HepG2 (cell line): Measurements from ENCODE around the gene CTDSP1. TPM values are rescaled to one million over a fixed set of nuclear protein-coding genes. Genes with fewer than 3 reads are reported as not detected.

Experiments
- GABPA ChIP-seq, 2 experiments: IDR thresholded peaks; 2 replicates each; pipeline ENCODE4 v1.6.1; 2011 to 2016; ENCODE audit warnings: low read depth in 2 of 2, low read length in 1 of 2, missing biosample characterization in 1 of 2, missing genetic modification characterization in 1 of 2
- KLF9 ChIP-seq: IDR thresholded peaks from 2 replicates; pipeline ENCODE4 v1.6.1; 2016; ENCODE audit warnings: low read depth
- MBNL3 ChIP-seq: fragments of 250-450 bp; sonication (Bioruptor Pico); conservative IDR thresholded peaks from 2 replicates; pipeline ENCODE4 v1.8.0; 2022; ENCODE audit warnings: mild to moderate bottlenecking, inconsistent platforms
- MED1 ChIP-seq: sonication (generic); formaldehyde crosslinking; IDR thresholded peaks from 2 replicates; pipeline ENCODE4 v1.4.0; 2020; ENCODE audit warnings: missing genetic modification reagents
- PAX8 ChIP-seq: sonication (generic); formaldehyde crosslinking; IDR thresholded peaks from 2 replicates; pipeline ENCODE4 v1.8.0; 2022; ENCODE audit warnings: mild to moderate bottlenecking, missing genetic modification reagents, borderline replicate concordance
- PAXIP1 ChIP-seq: sonication (generic); formaldehyde crosslinking; conservative IDR thresholded peaks from 2 replicates; pipeline ENCODE4 v1.4.0; 2020; ENCODE audit warnings: mild to moderate bottlenecking, missing genetic modification reagents, moderate library complexity
- SAFB2 ChIP-seq: sonication (generic); formaldehyde crosslinking; IDR thresholded peaks from 2 replicates; pipeline ENCODE4 v1.5.1; 2020; ENCODE audit warnings: missing genetic modification reagents, low read depth, mild to moderate bottlenecking, borderline replicate concordance
- STAT6 ChIP-seq: sonication (generic); formaldehyde crosslinking; IDR thresholded peaks from 2 replicates; pipeline ENCODE4 v1.4.0; 2020; ENCODE audit warnings: missing genetic modification reagents, mild to moderate bottlenecking, borderline replicate concordance
- TBL1XR1 ChIP-seq: fragments of 150-350 bp; IDR thresholded peaks from 2 replicates; pipeline ENCODE4 v1.6.1; 2014; ENCODE audit warnings: borderline replicate concordance, low read length; ENCODE audit not compliant: partially characterized antibody
- ZBTB10 ChIP-seq: sonication (generic); formaldehyde crosslinking; IDR thresholded peaks from 2 replicates; pipeline ENCODE4 v1.4.0; 2020; ENCODE audit warnings: missing genetic modification reagents, borderline replicate concordance
- ZFP41 ChIP-seq: sonication (generic); formaldehyde crosslinking; IDR thresholded peaks from 2 replicates; pipeline ENCODE4 v1.4.0; 2020; ENCODE audit warnings: mild to moderate bottlenecking, missing genetic modification reagents, borderline replicate concordance
- ZNF333 ChIP-seq: sonication (generic); formaldehyde crosslinking; IDR thresholded peaks from 2 replicates; pipeline ENCODE4 v1.4.0; 2020; ENCODE audit warnings: mild to moderate bottlenecking, missing genetic modification reagents, borderline replicate concordance
- ZNF343 ChIP-seq: sonication (generic); formaldehyde crosslinking; IDR thresholded peaks from 2 replicates; pipeline ENCODE4 v1.4.0; 2020; ENCODE audit warnings: mild to moderate bottlenecking, missing genetic modification reagents
- ZNF501 ChIP-seq: sonication (generic); formaldehyde crosslinking; IDR thresholded peaks from 2 replicates; pipeline ENCODE4 v1.5.1; 2020; ENCODE audit warnings: mild to moderate bottlenecking, moderate library complexity, missing genetic modification reagents
- ZNF563 ChIP-seq: sonication (generic); formaldehyde crosslinking; IDR thresholded peaks from 2 replicates; pipeline ENCODE4 v1.8.0; 2022; ENCODE audit warnings: mild to moderate bottlenecking, moderate library complexity, missing genetic modification reagents
- ZNF564 ChIP-seq: sonication (generic); formaldehyde crosslinking; IDR thresholded peaks from 2 replicates; pipeline ENCODE4 v1.8.1; 2023; ENCODE audit warnings: mild to moderate bottlenecking, missing genetic modification reagents
- ZNF782 ChIP-seq: sonication (generic); formaldehyde crosslinking; IDR thresholded peaks from 2 replicates; pipeline ENCODE4 v1.4.0; 2020; ENCODE audit warnings: missing genetic modification reagents, mild to moderate bottlenecking, borderline replicate concordance
- ZNF839 ChIP-seq: sonication (generic); formaldehyde crosslinking; IDR thresholded peaks from 2 replicates; pipeline ENCODE4 v1.4.0; 2020; ENCODE audit warnings: missing genetic modification reagents, mild to moderate bottlenecking, borderline replicate concordance
- ZSCAN30 ChIP-seq: sonication (generic); formaldehyde crosslinking; IDR thresholded peaks from 2 replicates; pipeline ENCODE4 v1.5.0; 2020; ENCODE audit warnings: mild to moderate bottlenecking, missing genetic modification reagents
- polyA plus RNA-seq, 8 experiments: library from polyadenylated mRNA; depleted of rRNA in 3 of 8; stranded (reverse) in 7 of 8; unstranded in 1 of 8; fragments of >200 nt; fragmentation: Illumina TruSeq in 4 of 8; extraction: Trizol in 4 of 8; gene quantifications; 2 replicates each; pipeline versions ENCODE4 v1.2.1 to v1.2.3, GENCODE V29; 2011 to 2016; ENCODE audit warnings: low read depth in 4 of 8, missing spikeins in 1 of 8, mixed read lengths in 1 of 8; ENCODE audit not compliant: insufficient read depth in 1 of 8
- total RNA-seq, 5 experiments: library from RNA; depleted of rRNA; stranded (reverse); fragments of >200 nt; fragmentation: Illumina TruSeq; extraction: Trizol; gene quantifications; 2 replicates each; pipeline ENCODE4 v1.2.3, GENCODE V29; 2016; ENCODE audit warnings: low read depth in 1 of 5

The CTDSP1 gene
- total and polyA plus RNA-seq, 2 of the 13 experiments (the other 11 are each of a cell fraction or from before 2014, with no cell fraction given): 91.0 to 268 TPM

DNA sequence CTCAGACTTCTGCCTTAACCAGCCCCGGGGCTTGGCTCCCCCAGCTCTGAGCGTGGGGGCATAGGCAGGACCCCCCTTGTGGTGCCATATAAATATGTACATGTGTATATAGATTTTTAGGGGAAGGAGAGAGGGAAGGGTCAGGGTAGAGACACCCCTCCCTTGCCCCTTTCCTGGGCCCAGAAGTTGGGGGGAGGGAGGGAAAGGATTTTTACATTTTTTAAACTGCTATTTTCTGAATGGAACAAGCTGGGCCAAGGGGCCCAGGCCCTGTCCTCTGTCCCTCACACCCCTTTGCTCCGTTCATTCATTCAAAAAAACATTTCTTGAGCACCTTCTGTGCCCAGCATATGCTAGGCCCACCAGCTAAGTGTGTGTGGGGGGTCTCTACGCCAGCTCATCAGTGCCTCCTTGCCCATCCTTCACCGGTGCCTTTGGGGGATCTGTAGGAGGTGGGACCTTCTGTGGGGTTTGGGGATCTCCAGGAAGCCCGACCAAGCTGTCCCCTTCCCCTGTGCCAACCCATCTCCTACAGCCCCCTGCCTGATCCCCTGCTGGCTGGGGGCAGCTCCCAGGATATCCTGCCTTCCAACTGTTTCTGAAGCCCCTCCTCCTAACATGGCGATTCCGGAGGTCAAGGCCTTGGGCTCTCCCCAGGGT lies 5.5 kb downstream of the CTDSP1 start (continued):
- TF ChIP-seq SAFB2 (no peak), ZNF839 (CRISPR knock-in tag) (0 out of 2 replicates have a peak, but pooled peaks have one; percentile 39), GABPA (IDR thresholded peaks at IDR 0.05; ENCODE audit: low read depth, low read length) (no peak), GABPA (CRISPR knock-in tag; IDR thresholded peaks at IDR 0.05; ENCODE audit: low read depth) (0 out of 2 replicates have a peak, but pooled peaks have one; percentile 35), ZBTB10 (CRISPR knock-in tag) (0 out of 2 replicates have a peak, but pooled peaks have one; percentile 94), PAXIP1 (CRISPR knock-in tag) (no peak; the same call in 1 of the 2 replicates), ZNF782 (CRISPR knock-in tag) (0 out of 2 replicates have a peak, but pooled peaks have one; percentile 17), MBNL3 (CRISPR knock-in tag) (no peak), ZNF343 (peak; percentile 70; the same call in 1 of the 2 replicates), MED1 (CRISPR knock-in tag) (no peak), KLF9 (no peak), ZNF333 (peak; percentile 74; the same call in 1 of the 2 replicates), ZSCAN30 (0 out of 2 replicates have a peak, but pooled peaks have one; percentile 87), ZNF563 (CRISPR knock-in tag) (0 out of 2 replicates have a peak, but pooled peaks have one; percentile 16), ZFP41 (CRISPR knock-in tag) (no peak), ZNF501 (CRISPR knock-in tag) (peak; percentile 78; the same call in 1 of the 2 replicates), PAX8 (CRISPR knock-in tag) (0 out of 2 replicates have a peak, but pooled peaks have one; percentile 30), TBL1XR1 (no peak), ZNF564 (no peak), STAT6 (0 out of 2 replicates have a peak, but pooled peaks have one; percentile 54)
